ENCODE results near the gene RDH8.
"Not testable (repeated sequence)": the region's sequence is repeated elsewhere in the genome, so short reads cannot be mapped to it uniquely, and the experiment has no call there.

The RDH8 gene

DNA sequence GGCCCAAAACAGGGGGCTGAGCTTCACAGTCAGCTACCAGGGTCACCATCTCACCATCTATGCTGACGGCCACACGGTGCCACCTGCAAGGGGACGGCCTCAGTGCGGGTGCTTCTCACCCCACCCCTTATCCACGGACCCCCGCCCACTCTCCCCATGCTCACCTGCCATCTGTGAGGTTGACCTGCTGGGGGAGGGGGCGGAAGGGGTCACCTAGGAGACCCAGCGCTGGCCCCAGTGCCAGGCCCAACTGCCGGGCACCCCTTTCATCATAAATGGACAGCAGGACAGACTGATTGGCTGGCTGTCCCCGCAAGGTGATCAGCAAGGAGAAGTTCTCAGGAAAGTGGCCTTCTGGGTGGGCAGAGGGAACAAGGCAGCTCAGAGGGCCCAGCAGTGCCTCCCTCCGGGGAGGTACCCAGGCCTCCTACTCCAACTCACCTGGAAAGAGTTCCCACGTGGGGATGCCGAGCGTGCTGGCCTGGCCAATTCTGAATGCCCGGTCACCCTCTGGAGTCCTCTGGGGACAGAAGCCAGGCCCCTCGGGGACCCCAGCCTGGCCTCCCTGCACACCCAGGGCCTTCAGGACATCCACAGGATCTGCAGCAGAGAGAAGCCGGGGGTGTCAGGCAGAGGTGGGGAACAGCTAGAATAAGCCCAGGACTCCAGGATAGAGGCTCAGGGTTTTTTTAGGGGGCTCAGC lies 7.5 kb upstream of the RDH8 start:
- no peak for DNase-seq (ENCODE audit: low read depth in 3 of 3)

DNA sequence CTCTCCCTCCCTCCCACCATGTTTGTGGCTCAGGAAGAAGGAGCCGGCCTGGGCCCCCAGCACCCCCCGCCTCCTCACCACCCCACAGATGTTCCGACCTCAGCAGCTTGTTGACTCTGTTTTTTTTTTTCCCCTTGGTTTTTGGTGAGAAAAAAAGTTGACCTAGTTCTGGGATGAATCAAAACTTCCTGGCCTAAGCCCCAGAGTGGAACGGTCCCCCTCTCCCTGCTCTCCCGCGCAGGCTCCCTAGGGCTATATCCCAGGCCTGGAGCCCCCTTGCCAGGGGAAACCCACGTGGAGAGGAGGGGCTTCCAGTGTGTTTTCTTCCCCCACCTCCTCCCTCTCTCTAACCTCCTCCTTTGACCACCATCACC lies 7.0 kb upstream of the RDH8 start:
- no peak for DNase-seq (ENCODE audit: low read depth in 3 of 3)

DNA sequence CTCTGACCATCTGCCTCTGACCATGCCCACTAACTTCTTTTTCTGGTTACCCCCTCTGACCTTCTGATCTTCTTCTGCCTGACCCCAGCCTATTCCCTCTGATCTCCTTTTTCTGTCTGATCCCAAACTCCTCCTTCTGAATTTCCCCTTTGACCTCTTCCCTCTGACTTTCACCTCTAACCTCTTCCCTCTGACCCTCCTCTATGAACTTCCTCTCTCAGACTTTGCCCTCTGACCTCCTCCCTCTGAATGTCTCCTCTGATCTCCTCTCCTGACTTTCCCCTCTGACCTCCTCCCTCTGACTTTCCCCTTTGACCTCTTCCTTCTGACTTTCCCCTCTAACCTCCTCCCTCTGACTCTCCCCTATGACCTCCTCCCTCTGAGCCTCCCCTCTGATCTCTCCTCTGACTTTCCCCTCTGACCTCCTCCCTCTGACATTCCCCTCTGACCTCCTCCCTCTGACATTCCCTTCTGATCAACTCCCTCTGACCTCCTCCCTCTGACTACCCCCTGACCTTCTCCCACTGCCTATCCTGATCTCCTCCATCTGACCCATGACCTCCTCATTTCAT lies 6.4 kb upstream of the RDH8 start:
- no peak for DNase-seq (ENCODE audit: low read depth in 3 of 3)

- no peak for DNase-seq (ENCODE audit: low read depth in 3 of 3)
Measured at GRCh38 chr19:10007371-10008183, 5.7 kb upstream of the RDH8 start.

- DNase-seq (ENCODE audit: low read depth in 3 of 3) = no peak
Measured at GRCh38 chr19:10008184-10008765, 5.0 kb upstream of the RDH8 start.

GRCh38 chr19:10009714-10010224 lies 3.5 kb upstream of the RDH8 start:
- DNase-seq (ENCODE audit: low read depth in 3 of 3) = no peak

- DNase-seq (ENCODE audit: low read depth in 3 of 3) = no peak
Measured at GRCh38 chr19:10010247-10010691, 3.0 kb upstream of the RDH8 start, which contains the start of gene COL5A3. TSS of gene COL5A3 (minus strand) at chr19:10010504. CDS start at chr19:10010385, 119 bp downstream.

GRCh38 chr19:10010939-10011338 lies 2.3 kb upstream of the RDH8 start:
- DNase-seq (ENCODE audit: low read depth in 3 of 3) = no peak

GRCh38 chr19:10011974-10012373 lies 1.3 kb upstream of the RDH8 start:
- no peak for DNase-seq (ENCODE audit: low read depth in 3 of 3)

DNA sequence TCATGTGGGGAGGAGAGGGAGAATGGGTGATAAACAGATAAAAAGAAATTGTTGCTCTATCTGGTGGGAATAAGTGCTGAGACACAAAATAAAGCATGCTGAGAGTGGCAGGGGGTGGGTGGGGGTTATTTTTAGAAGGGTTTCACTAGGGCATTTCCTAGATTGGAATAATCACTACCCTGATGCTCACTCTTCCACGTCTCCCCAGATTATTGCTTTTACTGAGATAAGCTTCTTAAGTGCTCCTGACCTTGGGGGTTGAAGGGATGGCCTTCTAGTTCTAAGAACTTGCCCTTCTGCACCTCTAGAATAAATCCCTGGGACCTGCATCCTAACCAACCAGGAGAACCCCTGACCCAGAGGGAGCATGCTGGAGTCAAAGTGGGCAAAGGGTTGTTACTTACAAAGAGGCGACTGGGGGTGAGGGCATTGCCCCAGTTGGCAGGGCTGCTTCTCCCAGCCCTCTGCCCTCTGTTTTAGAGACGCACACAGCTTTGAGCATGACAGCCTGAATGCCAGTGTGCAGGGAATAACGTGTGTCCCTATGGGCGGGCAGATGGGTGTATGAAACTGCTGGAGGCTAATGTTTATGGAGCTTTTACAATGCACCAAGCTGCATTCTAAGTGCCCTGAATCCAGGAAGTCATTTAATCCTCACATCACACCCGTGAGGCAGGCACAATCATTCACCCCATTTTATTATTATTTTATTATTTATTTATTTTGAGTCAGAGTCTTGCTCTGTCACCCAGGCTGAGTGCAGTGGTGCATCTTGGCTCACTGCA lies 743 bp downstream of the RDH8 start:
- DNase-seq (ENCODE audit: low read depth in 3 of 3) = no peak

GRCh38 chr19:10018263-10018662 lies 5.0 kb downstream of the RDH8 start:
- no peak for DNase-seq (ENCODE audit: low read depth in 3 of 3)

DNA sequence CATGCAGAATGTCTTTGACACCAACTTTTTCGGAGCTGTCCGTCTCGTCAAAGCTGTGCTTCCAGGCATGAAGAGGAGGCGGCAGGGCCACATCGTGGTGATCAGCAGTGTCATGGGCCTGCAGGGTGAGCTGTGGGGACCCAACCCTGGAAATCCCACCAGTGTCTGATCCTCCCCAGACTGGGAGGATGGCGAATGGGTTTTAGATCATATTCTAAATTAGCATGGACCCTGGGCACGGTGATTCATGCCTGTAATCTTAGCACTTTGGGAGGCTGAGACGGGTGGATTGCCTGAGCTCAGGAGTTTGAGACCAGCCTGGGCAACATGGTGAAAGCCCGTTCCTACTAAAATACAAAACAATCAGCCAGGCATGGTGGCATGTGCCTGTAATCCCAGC lies 5.5 kb downstream of the RDH8 start:
- DNase-seq (ENCODE audit: low read depth in 3 of 3) = no peak

DNA sequence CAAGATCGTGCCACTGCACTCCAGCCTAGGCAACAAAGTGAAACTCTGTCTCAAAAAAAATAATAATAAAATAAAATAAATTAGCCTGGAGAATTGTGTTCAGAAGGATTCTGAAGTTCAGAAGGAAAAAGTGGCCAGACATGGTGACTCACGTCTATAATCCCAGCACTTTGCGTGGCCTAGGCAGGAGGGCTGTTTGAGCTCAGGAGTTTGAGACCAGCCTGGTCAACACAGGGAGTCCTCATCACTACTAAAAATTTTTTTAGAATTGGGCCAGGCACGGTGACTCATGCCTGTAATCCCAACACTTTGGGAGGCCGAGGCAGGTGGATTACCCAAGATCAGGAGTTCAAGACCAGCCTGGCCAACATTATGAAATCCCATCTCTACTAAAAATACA lies 6.0 kb downstream of the RDH8 start:
- no peak for DNase-seq (ENCODE audit: low read depth in 3 of 3)

DNA sequence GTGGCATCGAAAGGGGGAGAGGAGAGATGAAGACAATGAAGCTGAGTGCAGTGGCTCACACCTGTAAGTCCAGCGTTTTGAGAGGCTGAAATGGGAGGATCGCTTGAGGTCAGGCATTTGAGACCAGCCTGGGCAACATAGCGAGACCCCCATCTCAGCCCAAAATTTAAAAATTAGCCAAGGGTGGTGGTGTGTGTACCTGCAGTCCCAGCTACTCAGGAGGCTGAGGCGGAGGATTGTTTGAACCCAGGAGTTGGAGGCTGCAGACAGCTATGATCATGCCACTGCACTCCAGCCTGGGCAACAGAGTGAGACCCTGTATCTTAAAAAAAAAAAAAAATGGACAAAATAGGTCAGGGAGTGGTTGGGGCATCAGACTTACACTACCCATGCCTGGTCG lies 7.6 kb downstream of the RDH8 start:
- no peak for DNase-seq (ENCODE audit: low read depth in 3 of 3)

DNA sequence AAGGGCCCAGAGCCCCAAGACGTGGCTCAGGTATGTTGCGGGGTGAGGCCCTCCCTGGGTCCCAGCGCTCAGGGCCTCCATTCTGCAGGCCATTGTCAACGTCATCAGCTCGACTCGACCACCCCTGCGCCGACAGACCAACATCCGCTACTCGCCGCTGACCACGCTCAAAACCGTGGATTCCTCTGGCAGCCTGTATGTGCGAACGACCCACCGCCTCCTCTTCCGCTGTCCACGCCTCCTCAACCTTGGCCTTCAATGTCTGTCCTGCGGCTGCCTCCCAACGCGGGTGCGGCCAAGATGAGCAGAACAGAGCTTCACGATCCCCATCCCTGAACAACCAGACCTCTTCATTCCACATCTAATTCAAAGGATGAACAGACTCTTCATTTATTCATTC lies 8.2 kb downstream of the RDH8 start:
- no peak for DNase-seq (ENCODE audit: low read depth in 3 of 3)

GRCh38 chr19:10021863-10022262 lies 8.6 kb downstream of the RDH8 start:
- DNase-seq (ENCODE audit: low read depth in 3 of 3) = no peak

- DNase-seq (ENCODE audit: low read depth in 3 of 3) = not testable (repeated sequence)
Measured at GRCh38 chr19:10023096-10023495, 9.8 kb downstream of the RDH8 start.

- no peak for DNase-seq (ENCODE audit: low read depth in 3 of 3)
Measured at GRCh38 chr19:10026744-10027143, 13.5 kb downstream of the RDH8 start.

- DNase-seq (ENCODE audit: low read depth in 3 of 3) = peak; percentile 53 to 82 (median 68)
Measured at GRCh38 chr19:10027158-10027997, 14.1 kb downstream of the RDH8 start.

DNA sequence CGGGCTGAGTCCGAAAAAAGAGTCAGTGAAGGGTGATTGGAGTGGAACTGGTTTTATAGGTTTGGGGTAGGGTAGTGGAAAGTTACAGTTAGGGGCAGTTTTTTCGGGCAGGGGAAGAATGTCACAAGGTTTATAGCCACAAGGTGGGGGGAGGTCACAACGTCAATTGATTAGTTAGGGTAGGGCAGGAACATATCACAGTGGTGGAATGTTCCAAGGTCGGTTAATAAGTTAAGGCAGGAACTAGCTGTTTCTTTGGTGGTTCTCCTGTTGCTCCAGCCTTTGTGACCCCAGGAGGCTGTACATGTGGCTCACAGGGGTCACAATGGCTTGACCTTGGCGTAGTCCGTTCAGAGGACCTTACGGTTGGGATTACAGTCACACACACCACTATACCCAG lies 20.3 kb downstream of the RDH8 start:
- no peak for DNase-seq (ENCODE audit: low read depth in 3 of 3)

All from stimulated activated CD4-positive, alpha-beta T cell treated with anti-CD3 and anti-CD28 coated beads, TNF-alpha, amount 100 ng/mL, for 24 hours (primary cell).